22Rv1 (cell line): ENCODE data around the gene IQGAP2.

Source experiments
- H3K27ac ChIP-seq: fragments of 450-650 bp; 2 replicates; pipeline ENCODE4 v1.5.1; 2017
- CTCF ChIP-seq: fragments of 450-650 bp; IDR thresholded peaks from 2 replicates; pipeline ENCODE4 v1.5.1; 2017; ENCODE audit warnings: mild to moderate bottlenecking
- ZFX ChIP-seq: fragments of 450-650 bp; IDR thresholded peaks from 2 replicates; pipeline ENCODE4 v1.6.1; 2017; ENCODE audit warnings: antibody characterized with exemption, borderline replicate concordance

IQGAP2 gene

GRCh38 chr5:76497065-76497460 is 94.0 kb downstream of the IQGAP2 start:
- no peak overlapping the region for H3K27ac ChIP-seq
- TF ChIP-seq CTCF (no peak), ZFX (no peak)

- TF ChIP-seq ZFX, result no peak
- no peak for TF ChIP-seq CTCF
- H3K27ac ChIP-seq, result no peak overlapping the region
These were observed 95.1 kb downstream of the IQGAP2 start for GRCh38 chr5:76497986-76498717.

- H3K27ac ChIP-seq, result no peak overlapping the region
- TF ChIP-seq ZFX (no peak), CTCF (no peak)
These were observed 96.5 kb downstream of the IQGAP2 start for GRCh38 chr5:76499507-76500161.

GRCh38 chr5:76500633-76501393 is 97.7 kb downstream of the IQGAP2 start:
- no peak for TF ChIP-seq ZFX
- TF ChIP-seq CTCF, result no peak
- H3K27ac ChIP-seq, result no peak overlapping the region

GRCh38 chr5:76503929-76504328 is 100.8 kb downstream of the IQGAP2 start:
- TF ChIP-seq CTCF, result no peak
- no peak for TF ChIP-seq ZFX
- no peak overlapping the region for H3K27ac ChIP-seq

GRCh38 chr5:76504901-76505564 is 101.9 kb downstream of the IQGAP2 start:
- TF ChIP-seq ZFX (no peak), CTCF (no peak)
- no peak overlapping the region for H3K27ac ChIP-seq

- no peak for TF ChIP-seq CTCF
- no peak for TF ChIP-seq ZFX
- H3K27ac ChIP-seq, result no peak overlapping the region
These were observed 110.4 kb downstream of the IQGAP2 start for GRCh38 chr5:76513476-76513875.
